NCI-H2196 treated with DMSO at 0.1 percent for 48 hours (cell line): Measurements from ENCODE around the gene JAG2.
A peak's percentile ranks its signal among the peaks of the same experiment; 100 is the strongest.

Experiments
- DNase-seq: peaks from one replicate; lab custom pipeline; 2025; ENCODE audit not compliant: unreplicated experiment; lab: John Stamatoyannopoulos, UW

JAG2 gene

GRCh38 chr14:105167303-105168092 is 1.1 kb downstream of the JAG2 start:
- no peak for DNase-seq

- no peak for DNase-seq
These were observed 1.8 kb downstream of the JAG2 start for GRCh38 chr14:105166571-105167302.

DNA sequence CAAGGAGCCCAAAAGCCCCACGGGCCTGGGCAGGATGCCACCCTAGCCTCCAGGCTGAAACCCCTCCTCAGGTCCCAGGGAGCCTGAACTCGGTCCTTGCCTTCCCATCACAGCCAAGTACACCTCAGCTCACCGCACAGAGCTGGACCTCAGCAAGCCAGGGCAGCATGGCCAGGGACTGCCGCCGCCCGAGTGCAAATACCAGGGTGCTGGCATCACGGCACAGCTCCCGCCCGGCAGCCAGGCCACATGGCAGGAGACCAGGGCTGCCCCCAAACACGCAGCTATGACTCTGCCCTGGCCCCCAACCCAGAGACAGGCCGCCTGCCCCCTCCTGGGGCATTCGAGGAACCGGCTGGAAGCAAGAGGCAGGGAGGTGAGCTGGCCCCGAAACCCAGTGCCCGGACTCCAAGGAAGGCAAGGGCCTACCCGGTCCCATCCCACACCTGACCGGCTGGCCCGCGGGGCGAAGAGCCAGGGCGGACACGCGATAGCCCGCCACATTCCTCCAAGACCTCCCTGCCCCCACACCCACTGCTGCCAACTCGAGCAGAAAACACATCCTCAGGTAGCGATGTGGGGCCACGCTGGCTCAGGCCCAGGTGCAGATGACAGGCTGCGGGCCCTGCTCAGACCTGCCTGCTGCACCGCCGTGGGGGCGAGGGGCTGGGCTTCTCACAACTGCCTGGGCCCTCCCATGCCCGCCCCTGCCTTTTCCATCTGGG is 2.7 kb downstream of the JAG2 start:
- DNase-seq: no peak

- no peak for DNase-seq
These were observed 3.4 kb downstream of the JAG2 start for GRCh38 chr14:105165134-105165704.

DNA sequence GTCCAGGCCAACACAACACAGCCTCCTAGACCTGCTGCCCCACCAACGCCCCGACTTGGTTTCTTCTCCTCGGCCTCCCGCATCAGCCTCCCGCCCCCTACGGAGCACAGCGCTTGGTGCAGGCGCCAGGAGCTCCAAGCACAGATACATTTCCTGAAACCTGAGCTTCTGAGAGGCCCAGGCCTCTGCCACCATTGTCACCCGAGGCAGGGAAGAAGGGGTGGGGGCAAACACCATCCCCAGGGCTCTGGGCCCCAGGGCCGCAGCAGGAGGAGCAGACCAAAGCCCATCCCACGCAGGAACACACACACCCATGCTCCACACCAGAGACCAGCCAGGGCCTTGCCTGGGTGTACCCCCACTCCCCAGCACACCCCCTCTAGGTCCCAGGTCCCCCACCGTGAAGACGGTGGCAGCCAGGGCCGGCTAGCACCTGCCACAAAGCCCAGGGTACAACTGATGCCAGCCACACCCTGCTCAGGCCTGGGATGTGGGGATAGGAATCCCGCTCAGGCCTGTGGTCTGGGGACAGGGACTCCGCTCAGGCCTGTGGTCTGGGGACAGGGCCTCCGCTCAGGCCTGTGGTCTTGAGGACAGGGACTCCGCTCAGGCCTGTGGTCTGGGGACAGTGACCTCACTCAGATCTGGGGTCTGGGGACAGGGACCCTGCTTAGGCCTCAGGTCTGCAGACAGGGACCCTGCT is 5.4 kb downstream of the JAG2 start:
- DNase-seq: no peak

GRCh38 chr14:105162669-105162979 is 6.0 kb downstream of the JAG2 start:
- DNase-seq: no peak

DNA sequence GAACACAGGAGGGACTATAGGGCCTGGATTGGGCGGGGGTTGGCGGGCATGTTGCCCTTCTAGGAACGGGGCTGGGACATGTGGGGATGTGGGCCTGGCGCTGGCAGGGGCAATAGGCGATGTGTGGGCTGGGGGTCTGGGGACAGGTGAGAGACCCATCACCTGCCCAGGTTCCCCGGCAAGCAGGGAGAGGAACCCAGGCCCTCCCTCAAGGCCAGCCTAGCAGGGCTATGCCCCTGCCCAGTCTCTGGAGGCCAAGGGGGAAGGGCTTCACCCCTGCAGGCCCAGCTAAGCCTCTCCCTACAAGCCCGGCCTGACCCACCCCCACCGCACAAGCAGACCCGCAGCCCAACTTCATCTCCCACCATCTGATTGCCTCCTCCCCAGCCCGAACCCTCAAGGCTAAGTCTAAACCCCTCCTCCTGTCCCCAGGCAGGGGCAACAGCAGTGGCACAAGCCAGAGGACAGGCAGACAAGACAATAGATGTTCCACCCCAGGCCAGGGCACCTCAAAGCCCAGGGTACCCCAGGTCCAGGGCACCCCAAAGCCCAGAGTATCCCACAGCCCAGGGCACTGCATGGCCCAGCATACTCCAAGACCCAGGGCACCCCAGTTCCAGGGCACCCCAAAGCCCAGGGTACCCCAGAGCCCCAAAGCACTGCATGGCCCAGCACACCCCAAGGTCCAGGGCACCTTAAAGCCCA is 6.5 kb downstream of the JAG2 start:
- no peak for DNase-seq

GRCh38 chr14:105161309-105161708 is 7.3 kb downstream of the JAG2 start:
- DNase-seq: peak; percentile 48

DNA sequence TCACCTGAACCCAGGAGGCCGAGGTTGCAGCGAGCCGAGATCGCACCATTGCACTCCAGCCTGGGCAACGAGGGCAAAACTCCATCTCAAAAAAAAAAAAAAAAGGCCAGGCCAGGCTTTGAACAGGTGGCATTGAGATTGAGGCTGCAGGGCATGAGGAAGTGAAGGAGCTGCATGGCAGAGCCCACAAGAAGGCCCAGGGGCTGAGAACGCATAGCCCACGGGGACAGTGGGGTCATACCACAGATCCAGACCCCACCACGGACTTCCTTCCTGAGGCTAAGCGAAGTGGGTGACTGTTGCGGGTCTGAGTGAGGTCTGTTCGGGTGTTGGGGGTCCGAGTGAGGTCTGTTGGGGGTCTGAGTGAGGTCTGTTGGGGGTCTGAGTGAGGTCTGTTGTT is 7.8 kb downstream of the JAG2 start:
- no peak for DNase-seq

- no peak for DNase-seq
These were observed 9.2 kb downstream of the JAG2 start for GRCh38 chr14:105159344-105159743.

GRCh38 chr14:105158794-105159193 is 9.8 kb downstream of the JAG2 start:
- no peak for DNase-seq

DNA sequence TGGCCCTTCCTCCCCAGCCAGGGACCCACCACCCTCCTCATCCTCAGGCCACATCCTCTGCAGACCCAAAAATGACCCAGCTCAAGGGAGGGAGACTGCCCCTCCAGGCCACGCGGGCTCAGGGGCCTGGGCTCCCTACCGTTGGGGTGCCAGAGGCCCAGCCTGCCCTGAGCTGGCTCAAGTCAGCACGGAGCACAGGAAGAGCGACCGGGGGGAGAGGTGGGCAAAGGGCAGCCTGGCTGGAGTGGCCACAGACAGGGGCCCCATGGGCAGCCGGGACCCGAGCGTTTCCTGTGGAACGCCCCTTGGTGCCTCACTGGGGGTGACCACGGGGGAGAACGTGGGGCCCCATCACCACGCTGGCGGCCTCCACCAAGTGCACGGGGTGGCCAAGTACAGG is 10.7 kb downstream of the JAG2 start:
- no peak for DNase-seq

- DNase-seq: no peak
These were observed 11.9 kb downstream of the JAG2 start for GRCh38 chr14:105156414-105157375.

- no peak for DNase-seq
These were observed 12.7 kb downstream of the JAG2 start for GRCh38 chr14:105155681-105156413.

DNA sequence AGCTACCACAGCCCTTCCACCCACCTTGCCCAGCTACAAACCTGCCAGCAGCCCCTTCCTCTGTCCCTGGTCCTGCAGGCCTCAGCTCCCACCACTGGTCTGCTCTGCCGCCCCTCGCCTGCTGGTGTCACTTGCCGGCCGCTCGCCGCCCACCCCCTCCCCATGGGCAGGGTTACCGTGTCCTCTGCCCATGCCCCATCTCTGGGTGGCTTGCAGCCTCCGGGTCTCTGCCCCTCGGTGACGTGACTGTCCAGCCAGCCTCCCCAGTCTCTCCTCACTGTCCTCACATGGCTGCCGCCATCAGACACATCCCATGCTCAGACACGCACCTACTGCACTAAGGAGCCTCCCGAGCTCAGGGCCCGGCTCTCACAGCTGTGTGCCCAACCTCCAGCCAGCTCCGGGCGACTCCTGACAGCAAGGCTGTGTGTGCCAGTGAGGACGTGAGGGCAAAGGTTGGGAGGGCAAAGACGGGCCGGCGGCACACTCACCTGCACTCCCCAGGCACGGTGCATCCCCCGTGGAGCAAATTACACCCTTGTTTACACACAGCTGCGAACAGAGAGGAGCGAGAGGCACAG is 13.4 kb downstream of the JAG2 start:
- DNase-seq: no peak

- DNase-seq: no peak
These were observed 14.1 kb downstream of the JAG2 start for GRCh38 chr14:105154476-105154871.

- no peak for DNase-seq
These were observed 14.7 kb downstream of the JAG2 start for GRCh38 chr14:105153739-105154475.

DNA sequence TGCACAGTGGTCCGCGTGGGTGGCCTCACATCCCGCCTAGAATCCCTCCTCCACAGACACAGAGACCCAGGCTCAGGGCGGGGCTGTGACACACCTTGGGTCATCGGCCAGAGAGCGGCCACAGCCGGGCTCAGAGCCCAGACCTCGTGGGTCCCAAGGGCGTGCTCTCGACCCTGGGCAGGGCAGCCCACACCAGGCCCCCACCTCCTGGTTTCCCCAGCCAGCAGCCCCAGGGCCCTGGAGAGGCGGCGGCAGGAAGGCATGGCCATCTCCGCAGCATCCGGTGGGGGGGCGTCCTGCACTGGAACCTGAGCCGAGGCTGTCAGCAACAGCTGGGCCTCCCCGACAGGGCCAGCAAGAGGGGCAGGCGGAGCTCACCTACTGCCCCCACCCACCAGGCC is 15.2 kb downstream of the JAG2 start:
- DNase-seq: no peak
